Smooth muscle cell (in vitro differentiated cells): ENCODE measurements around the gene TMTC1. TPM values are rescaled to one million over a fixed set of nuclear protein-coding genes. Genes with fewer than 3 reads are reported as not detected.

Experiments
- DNase-seq: peaks from one replicate; lab custom pipeline; 2025; ENCODE audit not compliant: unreplicated experiment; lab: John Stamatoyannopoulos, UW
- H2AFZ ChIP-seq: fragments of 200-600 bp; sonication (generic); 2 replicates; pipeline ENCODE4 v1.6.0; 2016; ENCODE audit warnings: antibody characterized with exemption, low read depth, mild to moderate bottlenecking
- H3F3A ChIP-seq: fragments of 200-600 bp; sonication (generic); 2 replicates; pipeline ENCODE4 v1.6.0; 2017; ENCODE audit warnings: antibody characterized with exemption, low read depth
- H3K27ac ChIP-seq: fragments of 200-600 bp; sonication (generic); 2 replicates; pipeline ENCODE4 v1.5.1; 2016; ENCODE audit warnings: low read depth, mild to moderate bottlenecking
- H3K27me3 ChIP-seq: fragments of 200-600 bp; sonication (generic); 2 replicates; pipeline ENCODE4 v1.6.1; 2016; ENCODE audit warnings: low read depth, mild to moderate bottlenecking
- H3K36me3 ChIP-seq: fragments of 200-600 bp; sonication (generic); 2 replicates; pipeline ENCODE4 v1.5.1; 2016; ENCODE audit warnings: low read depth
- H3K4me1 ChIP-seq: fragments of 200-600 bp; sonication (generic); 2 replicates; pipeline ENCODE4 v1.5.1; 2016; ENCODE audit warnings: low read depth
- H3K4me2 ChIP-seq: fragments of 200-600 bp; sonication (generic); 2 replicates; pipeline ENCODE4 v1.6.0; 2016; ENCODE audit warnings: mild to moderate bottlenecking
- H3K4me3 ChIP-seq: fragments of 200-600 bp; sonication (generic); 2 replicates; pipeline ENCODE4 v1.5.1; 2016; ENCODE audit warnings: mild to moderate bottlenecking
- H3K79me2 ChIP-seq: fragments of 200-600 bp; sonication (generic); 2 replicates; pipeline ENCODE4 v1.6.0; 2016; ENCODE audit warnings: low read depth, mild to moderate bottlenecking
- H3K9ac ChIP-seq: fragments of 200-600 bp; sonication (generic); 2 replicates; pipeline ENCODE4 v1.6.0; 2016; ENCODE audit warnings: low read depth
- H3K9me3 ChIP-seq: fragments of 200-600 bp; sonication (generic); replicated peaks from 2 replicates; pipeline ENCODE4 v1.5.1; 2016; ENCODE audit warnings: low read depth
- H4K20me1 ChIP-seq: fragments of 200-600 bp; sonication (generic); 2 replicates; pipeline ENCODE4 v1.6.0; 2016; ENCODE audit warnings: low read depth
- WGBS: methylation state at CpG from one replicate; pipeline ENCODE4 v1.1.7; 2016; ENCODE audit warnings: low lambda C conversion rate; 5-methylcytosine and 5-hydroxymethylcytosine counted together
- polyA plus RNA-seq: library from polyadenylated mRNA; unstranded; fragments of >200 nt; fragmentation: Nextera tagmentation; extraction: Ambion mirVana; gene quantifications from 2 replicates; pipeline ENCODE4 v1.2.1, GENCODE V29; 2016
- total RNA-seq: library from RNA; depleted of rRNA; stranded (reverse); fragments of >200 nt; gene quantifications from 2 replicates; pipeline ENCODE4 v1.2.3, GENCODE V29; 2014
- TF ChIP-seq, protein P1 (sequence below): fragments of 200-600 bp; sonication (generic); IDR thresholded peaks from 2 replicates; pipeline ENCODE4 v1.5.1; 2017; ENCODE audit warnings: borderline replicate concordance, mild to moderate bottlenecking, antibody characterized with exemption; ENCODE audit not compliant: insufficient read depth, poor library complexity, severe bottlenecking

The TMTC1 gene
- total and polyA plus RNA-seq, 2 experiments from 2014 or later: 3.5 to 8.7 TPM

- peak overlapping the region; percentile 1 for H3K4me2 ChIP-seq
- TF ChIP-seq, protein P1, sequence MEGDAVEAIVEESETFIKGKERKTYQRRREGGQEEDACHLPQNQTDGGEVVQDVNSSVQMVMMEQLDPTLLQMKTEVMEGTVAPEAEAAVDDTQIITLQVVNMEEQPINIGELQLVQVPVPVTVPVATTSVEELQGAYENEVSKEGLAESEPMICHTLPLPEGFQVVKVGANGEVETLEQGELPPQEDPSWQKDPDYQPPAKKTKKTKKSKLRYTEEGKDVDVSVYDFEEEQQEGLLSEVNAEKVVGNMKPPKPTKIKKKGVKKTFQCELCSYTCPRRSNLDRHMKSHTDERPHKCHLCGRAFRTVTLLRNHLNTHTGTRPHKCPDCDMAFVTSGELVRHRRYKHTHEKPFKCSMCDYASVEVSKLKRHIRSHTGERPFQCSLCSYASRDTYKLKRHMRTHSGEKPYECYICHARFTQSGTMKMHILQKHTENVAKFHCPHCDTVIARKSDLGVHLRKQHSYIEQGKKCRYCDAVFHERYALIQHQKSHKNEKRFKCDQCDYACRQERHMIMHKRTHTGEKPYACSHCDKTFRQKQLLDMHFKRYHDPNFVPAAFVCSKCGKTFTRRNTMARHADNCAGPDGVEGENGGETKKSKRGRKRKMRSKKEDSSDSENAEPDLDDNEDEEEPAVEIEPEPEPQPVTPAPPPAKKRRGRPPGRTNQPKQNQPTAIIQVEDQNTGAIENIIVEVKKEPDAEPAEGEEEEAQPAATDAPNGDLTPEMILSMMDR: no peak
- H3K79me2 ChIP-seq: no peaks in the 10 kb centered on the region
- H3F3A ChIP-seq: no peaks in the 10 kb centered on the region
- no peaks in the 10 kb centered on the region for H3K36me3 ChIP-seq
- H3K9ac ChIP-seq: no peak overlapping the region
- 9% methylated on average over 5 of the region's 5 CpGs for WGBS
- H2AFZ ChIP-seq: peak overlapping the region; percentile 12
- peak overlapping the region; percentile 50 for H3K27ac ChIP-seq
- H4K20me1 ChIP-seq: no peaks in the 10 kb centered on the region
- no peak overlapping the region for H3K4me3 ChIP-seq
- DNase-seq: no peak
- no peaks in the 10 kb centered on the region for H3K27me3 ChIP-seq
- H3K9me3 ChIP-seq: no peaks in the 10 kb centered on the region
- H3K4me1 ChIP-seq: peaks cover 25% of the 10 kb centered on the region
Measured at GRCh38 chr12:29710104-29710503, 73.6 kb downstream of the TMTC1 start.

DNA sequence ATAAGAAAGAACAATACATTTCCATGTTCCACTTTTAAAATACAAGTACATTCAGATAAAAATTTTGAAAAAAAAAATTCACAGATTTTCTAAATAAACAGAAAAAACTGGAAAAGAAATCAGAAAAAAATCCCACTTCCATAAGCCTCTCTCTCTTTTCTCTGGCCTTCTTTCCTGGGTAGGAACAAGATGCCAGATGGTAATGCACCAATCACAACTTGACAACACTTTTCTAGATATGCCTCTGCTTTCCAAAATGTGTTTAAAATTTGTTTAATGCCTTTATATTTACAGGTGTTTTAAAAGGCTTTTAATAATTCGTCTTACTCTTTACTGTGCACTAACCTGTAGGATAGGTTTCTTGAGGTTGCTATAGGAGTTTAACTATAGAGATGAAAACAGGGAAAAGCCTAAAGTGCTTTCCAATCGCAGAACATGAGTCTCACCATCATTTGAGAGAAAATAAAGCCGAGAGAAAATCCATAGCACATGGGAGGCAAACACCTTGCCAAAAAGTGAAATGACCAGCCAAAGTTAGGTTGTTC is 74.2 kb downstream of the TMTC1 start:
- Histone ChIP-seq H3K27ac (peak overlapping the region; percentile 50), H4K20me1 (no peaks in the 10 kb centered on the region), H3F3A (no peaks in the 10 kb centered on the region), H2AFZ (peak overlapping the region; percentile 12), H3K79me2 (no peaks in the 10 kb centered on the region), H3K4me3 (no peak overlapping the region), H3K4me1 (peaks cover 25% of the 10 kb centered on the region), H3K9me3 (no peaks in the 10 kb centered on the region), H3K4me2 (peak overlapping the region; percentile 1), H3K36me3 (no peaks in the 10 kb centered on the region), H3K9ac (no peak overlapping the region), H3K27me3 (no peaks in the 10 kb centered on the region)
- DNase-seq: no peak
- WGBS: 69% methylated on average over 3 of the region's 3 CpGs
- TF ChIP-seq, protein P1: no peak

- Histone ChIP-seq H3F3A (no peaks in the 10 kb centered on the region), H3K79me2 (no peaks in the 10 kb centered on the region), H3K9me3 (no peaks in the 10 kb centered on the region), H3K9ac (no peak overlapping the region), H3K4me3 (no peak overlapping the region), H4K20me1 (no peaks in the 10 kb centered on the region), H3K27ac (peak overlapping the region; percentile 50), H2AFZ (no peak overlapping the region), H3K36me3 (no peaks in the 10 kb centered on the region), H3K4me1 (peaks cover 25% of the 10 kb centered on the region), H3K4me2 (peak overlapping the region; percentile 1), H3K27me3 (no peaks in the 10 kb centered on the region)
- no peak for DNase-seq
- TF ChIP-seq, protein P1: no peak
Measured at GRCh38 chr12:29709054-29709453, 74.7 kb downstream of the TMTC1 start.

DNA sequence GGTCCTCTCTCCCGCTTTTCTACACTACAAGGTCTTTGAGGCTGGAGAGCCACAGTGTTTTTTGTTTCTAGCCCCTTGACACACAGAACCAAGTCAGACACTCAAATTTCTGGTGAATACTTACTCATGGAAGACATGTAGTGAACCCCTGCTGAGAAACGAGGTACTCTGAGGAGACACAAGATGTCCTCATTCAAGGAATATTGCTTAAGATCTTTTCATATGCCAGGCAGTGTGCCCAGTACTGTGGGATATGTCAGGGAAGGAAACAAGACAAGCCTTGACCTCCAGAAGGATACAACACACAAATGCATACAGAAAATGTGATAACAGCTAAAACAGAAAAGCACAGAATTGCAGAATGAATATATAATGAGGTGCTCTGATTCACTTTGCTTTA is 75.9 kb downstream of the TMTC1 start:
- Histone ChIP-seq H4K20me1 (no peaks in the 10 kb centered on the region), H3K4me3 (no peak overlapping the region), H3K9me3 (no peaks in the 10 kb centered on the region), H3K36me3 (no peaks in the 10 kb centered on the region), H3K79me2 (no peaks in the 10 kb centered on the region), H3F3A (no peaks in the 10 kb centered on the region), H3K4me1 (peaks cover 25% of the 10 kb centered on the region), H3K9ac (no peak overlapping the region), H2AFZ (no peak overlapping the region), H3K27ac (no peak overlapping the region), H3K27me3 (no peaks in the 10 kb centered on the region), H3K4me2 (no peak overlapping the region)
- WGBS: 95% methylated on average over 2 of the region's 2 CpGs
- DNase-seq: no peak
- TF ChIP-seq, protein P1: no peak
